Gastroesophageal sphincter (tissue), 4 donors: ENCODE measurements around the gene OXA1L. TPM values are rescaled to one million over a fixed set of nuclear protein-coding genes. Genes with fewer than 3 reads are reported as not detected.
A peak's percentile ranks its signal among the peaks of the same experiment; 100 is the strongest.

ENCODE experiments used
- ATAC-seq: fragments of 150-250 bp; one replicate; pipeline ENCODE4 v1.9.1; 2016; ENCODE audit warnings: mild to moderate bottlenecking, moderate library complexity
- H3K27ac ChIP-seq, 4 donors: fragments of 200-600 bp; sonication (generic) in 3 of 4; 1 replicate in 3 of 4; 2 replicates in 1 of 4; pipeline ENCODE4 v1.5.1; 2016 to 2019
- H3K27me3 ChIP-seq: fragments of 200-600 bp; sonication (generic); one replicate; pipeline ENCODE4 v1.5.1; 2019
- H3K36me3 ChIP-seq, 2 donors: fragments of 200-600 bp; sonication (generic); one replicate each; pipeline ENCODE4 v1.5.1; 2019; ENCODE audit warnings: control low read depth in 1 of 2
- H3K4me1 ChIP-seq, 3 donors: fragments of 200-600 bp; sonication (generic); 1 replicate in 2 of 3; 2 replicates in 1 of 3; pipeline ENCODE4 v1.5.1; 2016 to 2019; ENCODE audit warnings: control low read depth in 2 of 3
- H3K4me3 ChIP-seq, 2 donors: fragments of 200-600 bp; sonication (generic); one replicate each; pipeline ENCODE4 v1.5.1; 2019; ENCODE audit warnings: mild to moderate bottlenecking in 1 of 2, moderate library complexity in 1 of 2
- H3K9me3 ChIP-seq, 3 donors: fragments of 200-600 bp; sonication (generic); one replicate each; pipeline ENCODE4 v1.5.1; 2017 to 2019; ENCODE audit warnings: control low read depth in 2 of 3
- CTCF ChIP-seq, 4 experiments: fragments of 200-600 bp in 2 of 4; fragments of 450-650 bp in 2 of 4; sonication (generic) in 1 of 4; IDR thresholded peaks; one replicate each; pipeline ENCODE4 v1.5.1; 2017 to 2019; ENCODE audit warnings: antibody characterized with exemption in 4 of 4, mild to moderate bottlenecking in 2 of 4, moderate library complexity in 2 of 4
- EP300 ChIP-seq: sonication (generic); formaldehyde crosslinking; IDR thresholded peaks from one replicate; pipeline ENCODE4 v1.6.1; 2017; ENCODE audit warnings: antibody characterized with exemption, mild to moderate bottlenecking
- POLR2A ChIP-seq, 2 donors: fragments of 450-650 bp; IDR thresholded peaks; one replicate each; pipeline ENCODE4 v1.6.1; 2017; ENCODE audit warnings: antibody characterized with exemption in 2 of 2, mild to moderate bottlenecking in 2 of 2, moderate library complexity in 1 of 2
- POLR2AphosphoS5 ChIP-seq: sonication (generic); formaldehyde crosslinking; IDR thresholded peaks from one replicate; pipeline ENCODE4 v1.6.1; 2017; ENCODE audit warnings: antibody characterized with exemption
- WGBS, 2 donors: methylation state at CpG; one replicate each; pipeline ENCODE4 v1.1.5; 2018; ENCODE audit warnings: low coverage in 1 of 2; 5-methylcytosine and 5-hydroxymethylcytosine counted together
- total RNA-seq, 4 donors: library from RNA; depleted of rRNA; stranded (reverse); fragments of >200 nt; gene quantifications; one replicate each; pipeline ENCODE4 v1.1.0, GENCODE V29; 2016

Gene OXA1L
- total RNA-seq, 4 donors from 2014 or later, result 47.1 to 89.0 (median 72.7) TPM

- no peaks in the 10 kb centered on the region for H3K36me3 ChIP-seq
- 33 to 40% methylated on average over 2 of the region's 2 CpGs for WGBS, 2 donors
- H3K27me3 ChIP-seq, result no peaks in the 10 kb centered on the region
- no peak for ATAC-seq
- TF ChIP-seq POLR2AphosphoS5 (no peak), CTCF (IDR thresholded peaks at IDR 0.05) (no peak), POLR2A (IDR thresholded peaks at IDR 0.05) (no peak), EP300 (no peak)
- no peak overlapping the region for H3K27ac ChIP-seq
- no peaks in the 10 kb centered on the region for H3K4me1 ChIP-seq
- H3K9me3 ChIP-seq, result no peaks in the 10 kb centered on the region
- H3K4me3 ChIP-seq, result no peak overlapping the region
These were observed 45.2 kb downstream of the OXA1L start for GRCh38 chr14:22811722-22812121.

GRCh38 chr14:22812744-22813143 lies 46.3 kb downstream of the OXA1L start:
- H3K27ac ChIP-seq, result no peak overlapping the region

GRCh38 chr14:22813145-22813544 lies 46.7 kb downstream of the OXA1L start:
- WGBS, 2 donors, result 72 to 77% methylated on average over 2 to 9 of the region's 9 CpGs
- H3K4me1 ChIP-seq, result no peaks in the 10 kb centered on the region
- H3K9me3 ChIP-seq, result no peaks in the 10 kb centered on the region
- no peak for ATAC-seq
- TF ChIP-seq POLR2AphosphoS5 (no peak), CTCF (IDR thresholded peaks at IDR 0.05) (no peak), EP300 (no peak), POLR2A (IDR thresholded peaks at IDR 0.05) (no peak)
- no peaks in the 10 kb centered on the region for H3K36me3 ChIP-seq
- H3K27ac ChIP-seq, result no peak overlapping the region
- H3K4me3 ChIP-seq, result no peak overlapping the region
- no peaks in the 10 kb centered on the region for H3K27me3 ChIP-seq

More at GRCh38 chr14:22812744-22813143, 46.3 kb downstream of the OXA1L start:
- no peak for ATAC-seq
- Histone ChIP-seq H3K4me3 (no peak overlapping the region), H3K4me1 (no peaks in the 10 kb centered on the region), H3K27me3 (no peaks in the 10 kb centered on the region), H3K9me3 (no peaks in the 10 kb centered on the region), H3K36me3 (no peaks in the 10 kb centered on the region)
- TF ChIP-seq POLR2AphosphoS5, result no peak
- TF ChIP-seq POLR2A (IDR thresholded peaks at IDR 0.05), result no peak
- TF ChIP-seq EP300, result no peak
- WGBS, 2 donors, result 76% methylated on average over 4 of the region's 4 CpGs; no CpG with 5 or more reads in 1 of the 2 donors

GRCh38 chr14:22814373-22814772 lies 47.9 kb downstream of the OXA1L start:
- TF ChIP-seq POLR2AphosphoS5 (no peak), CTCF (IDR thresholded peaks at IDR 0.05) (no peak), EP300 (no peak), POLR2A (IDR thresholded peaks at IDR 0.05) (no peak)
- Histone ChIP-seq H3K27me3 (no peaks in the 10 kb centered on the region), H3K9me3 (no peaks in the 10 kb centered on the region), H3K4me1 (peaks cover 0 to 7% (median 4%) of the 10 kb centered on the region in 3 donors), H3K27ac (no peak overlapping the region), H3K4me3 (peak overlapping the region in 1 of 2 donors; percentile 29), H3K36me3 (no peaks in the 10 kb centered on the region)
- WGBS, 2 donors, result 72 to 74% methylated on average over 6 to 7 of the region's 7 CpGs
- ATAC-seq, result no peak

GRCh38 chr14:22814941-22815713 lies 48.6 kb downstream of the OXA1L start, which contains the start of gene SLC7A7:
TSS of gene SLC7A7 (minus strand) at chr14:22815435. CDS start at chr14:22813398, 2,037 bp downstream.
- Histone ChIP-seq H3K9me3 (no peaks in the 10 kb centered on the region), H3K36me3 (no peaks in the 10 kb centered on the region), H3K27me3 (no peaks in the 10 kb centered on the region), H3K4me3 (peak within 1 kb of the TSS in 1 of 2 donors; percentile 29), H3K27ac (peak within 1 kb of the TSS in 2 of 4 donors; percentile 29 to 71), H3K4me1 (peaks cover 0 to 13% (median 4%) of the 10 kb centered on the region in 3 donors)
- ATAC-seq, result peak; percentile 26
- TF ChIP-seq POLR2AphosphoS5, result no peak
- no peak for TF ChIP-seq CTCF (IDR thresholded peaks at IDR 0.05)
- no peak for TF ChIP-seq EP300
- TF ChIP-seq POLR2A (IDR thresholded peaks at IDR 0.05), result no peak
- WGBS, 2 donors, result 34 to 44% methylated on average over 5 to 9 of the region's 10 CpGs
